Activated CD8-positive, alpha-beta memory T cell treated with anti-CD3 and anti-CD28 coated beads, Interleukin-2, amount 50 U/mL, for 24 hours (primary cell): ENCODE measurements around the gene CCDC183.
"Not testable (repeated sequence)": the region's sequence is repeated elsewhere in the genome, so short reads cannot be mapped to it uniquely, and the experiment has no call there.

Experiments used
- DNase-seq: peaks from one replicate; pipeline ENCODE4 v3.0.0-alpha.2; 2020; ENCODE audit errors: extremely low read depth

Gene CCDC183

GRCh38 chr9:136799854-136800657, 3.9 kb downstream of the CCDC183 start:
- peak; percentile 66 for DNase-seq

GRCh38 chr9:136802321-136802720, 6.2 kb downstream of the CCDC183 start:
- no peak for DNase-seq

DNA sequence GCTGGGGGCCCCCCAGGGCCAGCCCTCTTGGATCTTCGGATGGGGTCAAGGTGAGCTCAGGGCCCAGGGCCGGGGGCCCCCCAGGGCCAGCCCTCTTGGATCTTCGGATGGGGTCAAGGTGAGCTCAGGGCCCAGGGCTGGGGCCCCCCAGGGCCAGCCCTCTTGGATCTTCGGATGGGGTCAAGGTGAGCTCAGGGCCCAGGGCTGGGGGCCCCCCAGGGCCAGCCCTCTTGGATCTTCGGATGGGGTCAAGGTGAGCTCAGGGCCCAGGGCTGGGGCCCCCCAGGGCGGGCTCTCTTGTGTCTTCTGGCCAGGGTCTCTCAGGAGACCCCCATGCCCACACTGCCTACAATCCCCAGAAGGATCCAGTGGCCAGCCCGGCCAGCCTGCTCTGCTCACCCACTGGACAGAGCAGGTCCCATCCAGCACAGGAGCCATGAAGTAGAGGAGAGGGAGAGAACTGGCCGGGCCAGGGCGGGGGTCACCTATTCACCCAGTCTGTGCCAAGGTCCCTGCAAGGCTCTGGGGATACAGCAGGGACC, 6.9 kb downstream of the CCDC183 start:
- not testable (repeated sequence) for DNase-seq

DNA sequence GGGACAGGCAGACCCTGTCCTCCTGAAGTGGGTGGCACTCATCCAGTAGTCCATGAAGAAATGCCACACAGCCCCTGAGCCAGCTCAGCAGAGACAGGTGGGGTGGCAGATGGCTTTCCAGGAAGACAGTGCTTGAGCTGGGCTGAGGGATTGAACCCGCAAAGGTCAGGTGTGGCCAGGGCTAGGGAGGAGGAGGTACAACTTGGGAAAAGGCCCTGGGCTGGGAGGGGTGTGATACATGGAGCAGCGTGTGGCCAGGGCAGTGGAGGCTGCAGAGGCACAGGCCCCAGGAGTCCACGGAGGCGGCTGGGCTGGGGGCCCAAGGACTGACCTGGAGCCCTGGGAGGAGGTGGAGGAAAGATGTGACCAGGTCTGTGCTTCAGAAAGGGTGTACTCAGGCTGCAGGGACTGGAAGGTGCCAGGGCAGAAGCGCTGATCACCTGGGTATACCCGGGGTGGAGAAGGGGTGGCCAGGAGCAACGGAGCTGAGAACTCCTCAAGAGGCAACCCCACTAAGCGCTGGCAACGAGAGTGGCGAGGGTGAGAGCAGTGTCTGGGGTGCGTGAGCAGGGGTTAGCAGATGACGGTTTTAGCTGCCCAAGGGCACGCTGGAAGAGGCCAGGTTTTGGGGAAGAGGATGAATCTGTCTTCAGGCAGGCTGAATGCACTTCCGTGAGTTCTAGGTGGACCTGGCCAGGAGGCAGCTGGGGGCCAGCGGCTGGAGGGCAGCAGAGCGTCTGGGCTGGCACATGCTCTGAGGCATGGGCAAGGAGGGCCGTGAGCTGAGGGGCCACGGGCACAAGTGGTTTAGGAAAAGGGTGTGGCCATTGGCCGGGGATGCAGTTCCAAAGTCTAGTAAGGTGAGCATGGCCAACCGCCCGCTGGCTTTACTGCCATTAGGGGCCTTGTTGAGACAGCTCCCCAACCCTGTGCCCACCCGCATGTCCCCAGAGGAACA, 7.7 kb downstream of the CCDC183 start:
- no peak for DNase-seq

DNA sequence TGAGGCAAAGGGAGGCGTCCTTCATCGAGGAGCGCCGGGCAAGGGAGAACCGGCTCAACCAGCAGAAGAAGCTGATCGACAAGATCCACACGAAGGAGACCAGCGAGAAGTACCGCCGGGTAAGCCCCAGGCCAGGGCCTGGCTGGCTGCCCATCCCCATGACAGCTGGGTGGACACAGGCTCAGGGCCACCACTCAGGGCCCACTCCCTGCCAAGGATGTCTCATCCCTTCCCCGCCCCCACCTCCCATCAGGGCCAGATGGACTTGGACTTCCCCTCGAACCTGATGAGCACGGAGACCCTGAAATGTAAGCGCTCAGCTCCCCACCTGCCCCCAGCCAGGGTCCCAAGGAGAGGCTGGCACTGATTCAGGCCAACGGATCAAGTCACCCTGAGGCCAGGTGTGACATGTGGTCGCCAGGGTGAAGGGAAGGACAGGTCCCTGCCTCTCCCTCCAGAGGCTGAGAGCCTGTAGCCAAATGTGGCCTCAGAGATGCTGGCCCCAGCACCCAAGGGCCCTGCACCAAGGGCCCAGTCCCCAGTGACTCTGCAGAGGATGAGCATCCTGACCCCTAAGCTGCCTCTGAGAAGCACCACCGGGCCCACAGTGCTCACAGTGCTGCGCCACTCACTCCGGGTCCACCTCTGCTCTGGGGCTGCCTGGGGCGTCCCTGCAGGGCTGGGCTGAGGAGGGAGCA, 8.5 kb downstream of the CCDC183 start:
- no peak for DNase-seq

DNA sequence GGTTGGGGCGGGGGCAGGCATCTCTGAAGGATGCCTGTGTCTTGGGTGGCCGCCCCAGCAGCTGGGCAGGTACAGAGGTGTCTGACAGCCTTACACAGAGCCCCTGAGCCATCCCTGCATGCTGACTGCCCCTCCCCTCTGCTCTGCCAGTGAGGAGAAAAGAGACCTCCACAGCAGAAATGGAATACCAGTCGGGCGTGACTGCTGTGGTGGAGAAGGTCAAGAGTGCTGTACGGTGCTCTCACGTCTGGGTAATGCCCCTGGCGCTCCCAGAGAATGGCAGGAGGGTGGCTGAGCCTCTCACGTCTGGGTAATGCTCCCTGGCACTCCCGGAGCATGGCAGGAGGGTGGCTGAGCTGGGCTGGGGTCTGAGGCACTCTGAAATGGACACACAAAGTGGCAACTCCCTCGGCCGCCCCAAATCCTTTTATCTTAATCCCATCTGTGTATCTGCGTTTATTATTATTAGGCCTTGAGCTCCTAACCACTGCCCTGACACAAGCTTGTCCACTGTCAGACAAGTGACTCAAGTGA, 9.1 kb downstream of the CCDC183 start:
- DNase-seq: no peak

DNA sequence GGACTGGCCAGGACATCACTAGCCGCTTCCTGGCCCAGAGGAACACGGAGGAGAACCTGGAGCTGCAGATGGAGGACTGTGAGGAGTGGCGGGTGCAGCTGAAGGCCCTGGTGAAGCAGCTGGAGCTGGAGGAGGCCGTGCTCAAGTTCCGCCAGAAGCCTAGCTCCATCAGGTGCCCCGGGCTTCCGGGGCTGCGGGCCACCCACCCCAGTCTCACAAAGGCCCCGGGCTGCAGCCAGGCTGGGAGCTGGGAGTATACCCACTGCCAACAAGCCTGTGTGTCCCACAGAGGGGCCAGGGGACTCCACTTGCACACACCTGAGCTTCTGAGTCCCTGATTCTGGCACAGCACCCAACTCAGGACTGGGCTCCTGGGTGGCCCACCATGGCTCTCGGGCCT, 9.9 kb downstream of the CCDC183 start:
- DNase-seq: no peak

DNA sequence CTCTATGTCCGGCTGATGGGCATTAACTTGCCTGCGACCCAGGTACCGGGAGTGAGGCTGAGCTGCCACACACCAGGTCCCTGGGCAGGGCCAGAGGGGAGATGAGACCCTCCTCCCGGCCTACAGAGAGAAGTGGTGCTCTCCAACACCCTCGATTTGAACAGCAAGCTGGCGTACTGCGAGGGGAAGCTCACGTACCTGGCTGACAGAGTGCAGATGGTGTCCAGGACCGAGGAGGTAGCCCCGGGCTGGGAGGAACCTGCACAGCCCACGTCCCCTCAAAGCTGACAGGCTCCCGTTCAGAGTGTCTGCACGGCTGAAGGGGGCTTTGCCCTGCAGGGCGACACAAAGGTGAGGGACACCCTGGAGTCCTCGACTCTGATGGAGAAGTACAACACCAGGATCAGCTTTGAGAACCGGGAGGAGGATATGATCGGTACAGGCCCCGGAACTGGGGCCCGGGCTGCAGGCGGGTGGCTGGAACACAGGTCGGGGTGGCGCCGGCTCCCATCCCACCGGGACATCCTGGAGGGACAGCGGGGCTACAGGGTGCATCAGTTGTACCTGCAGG, 10.6 kb downstream of the CCDC183 start:
- DNase-seq: no peak

DNA sequence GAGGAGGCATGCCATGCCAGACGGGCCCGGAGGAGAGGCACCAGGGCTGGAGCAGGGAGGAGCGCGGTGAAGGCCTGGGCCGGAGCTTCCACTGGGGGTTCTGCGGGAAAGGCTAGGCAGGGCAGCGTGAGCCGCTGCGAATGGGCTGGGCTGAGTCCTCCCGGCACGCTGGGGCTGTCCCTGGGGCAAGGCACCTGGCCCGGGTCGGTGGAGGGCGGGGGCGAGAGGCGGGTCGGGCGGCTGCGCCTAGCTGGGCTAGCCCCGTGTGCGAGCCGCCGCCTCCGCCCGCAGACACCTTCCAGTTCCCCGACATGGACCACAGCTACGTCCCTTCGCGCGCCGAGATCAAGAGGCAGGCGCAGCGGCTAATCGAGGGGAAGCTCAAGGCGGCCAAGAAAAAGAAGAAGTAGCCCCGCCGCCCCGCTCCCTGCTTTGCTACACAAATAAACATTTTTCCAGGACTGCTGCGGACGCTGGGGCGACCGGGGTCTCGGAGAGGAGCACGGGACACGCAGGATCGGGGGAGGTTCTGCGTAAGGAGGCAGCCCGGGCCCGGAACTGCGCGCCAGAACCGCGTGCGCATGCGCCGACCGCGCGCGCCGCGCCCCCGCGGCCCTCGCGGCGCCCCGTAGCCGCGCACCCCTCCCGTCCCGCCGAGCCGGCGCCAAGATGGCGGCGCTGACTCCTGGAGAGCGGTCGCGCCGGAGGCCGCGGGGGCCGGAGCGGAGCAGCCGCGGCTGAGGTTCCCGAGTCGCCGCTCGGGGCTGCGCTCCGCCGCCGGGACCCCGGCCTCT, 11.3 kb downstream of the CCDC183 start, which contains the start of gene RABL6:
Gene RABL6 (plus strand): TSS at position 668 of the 794 bp plus-strand sequence. CDS start 249 bp downstream, outside the sequence.
- DNase-seq: no peak

DNA sequence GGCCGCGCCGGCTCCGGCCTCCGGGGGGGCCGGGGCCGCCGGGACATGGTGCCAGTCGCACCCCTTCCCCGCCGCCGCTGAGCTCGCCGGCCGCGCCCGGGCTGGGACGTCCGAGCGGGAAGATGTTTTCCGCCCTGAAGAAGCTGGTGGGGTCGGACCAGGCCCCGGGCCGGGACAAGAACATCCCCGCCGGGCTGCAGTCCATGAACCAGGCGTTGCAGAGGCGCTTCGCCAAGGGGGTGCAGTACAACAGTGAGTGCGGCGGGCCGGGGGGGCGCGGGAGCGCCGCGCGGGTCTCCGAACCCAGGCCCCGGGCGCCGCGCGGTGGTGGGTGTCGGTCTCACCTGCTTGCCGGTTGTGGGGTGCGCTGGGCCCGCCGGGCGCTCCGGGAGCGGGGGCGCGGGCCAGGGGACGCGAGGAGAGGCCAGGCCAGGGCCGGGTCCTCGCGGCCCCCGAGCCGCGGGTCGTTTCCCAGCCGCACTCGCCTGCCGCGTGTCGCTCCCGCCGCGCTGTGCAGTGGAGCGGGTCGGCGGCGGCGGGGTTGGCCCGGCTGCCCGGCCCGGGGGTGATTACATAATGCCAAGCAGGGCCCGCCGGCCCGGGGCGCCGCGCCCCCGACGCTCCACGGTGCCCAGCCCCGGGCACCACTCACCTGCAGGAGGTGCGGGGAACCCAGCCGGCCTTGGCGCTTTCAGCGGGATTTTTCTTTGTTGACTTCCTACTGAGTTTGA, 12.1 kb downstream of the CCDC183 start:
- no peak for DNase-seq

- DNase-seq: no peak
Observed at GRCh38 chr9:136808806-136809158, 12.6 kb downstream of the CCDC183 start.

DNA sequence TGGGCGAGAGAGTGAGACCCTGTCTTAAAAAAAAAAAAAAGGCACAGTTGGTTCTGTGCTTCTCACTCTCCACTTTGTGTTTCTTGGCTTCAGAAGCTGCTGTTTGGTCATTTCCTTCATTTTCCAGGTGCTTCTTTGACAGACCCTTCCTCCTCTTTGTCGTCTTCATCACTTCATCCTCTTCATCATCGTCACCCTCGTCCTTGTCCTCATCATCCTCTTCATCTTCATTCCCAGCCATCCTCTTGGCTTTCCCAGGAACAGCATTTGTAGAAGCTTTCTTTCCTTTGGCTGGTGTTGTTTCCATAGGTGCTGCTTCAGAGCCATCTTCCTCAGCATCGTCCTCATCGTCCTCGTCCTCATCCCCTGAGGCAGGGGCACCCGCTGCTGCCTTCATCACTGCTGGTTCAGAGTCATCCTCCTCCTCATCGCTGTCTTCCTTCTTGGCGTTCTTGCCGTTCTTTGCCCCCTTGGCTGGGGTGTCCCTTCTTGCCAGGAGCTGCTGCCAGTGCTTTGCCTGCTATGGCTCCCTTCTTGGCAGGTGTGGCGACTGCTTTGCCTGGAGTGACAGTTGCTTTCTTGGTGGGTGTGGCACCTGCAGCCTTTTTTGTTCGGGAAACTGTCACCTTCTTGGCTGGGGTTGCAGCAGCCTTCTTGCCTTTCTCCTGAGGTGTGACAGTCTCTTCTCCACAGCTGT, 18.7 kb downstream of the CCDC183 start:
- no peak for DNase-seq

GRCh38 chr9:136815422-136815782, 19.3 kb downstream of the CCDC183 start:
- DNase-seq: no peak

DNA sequence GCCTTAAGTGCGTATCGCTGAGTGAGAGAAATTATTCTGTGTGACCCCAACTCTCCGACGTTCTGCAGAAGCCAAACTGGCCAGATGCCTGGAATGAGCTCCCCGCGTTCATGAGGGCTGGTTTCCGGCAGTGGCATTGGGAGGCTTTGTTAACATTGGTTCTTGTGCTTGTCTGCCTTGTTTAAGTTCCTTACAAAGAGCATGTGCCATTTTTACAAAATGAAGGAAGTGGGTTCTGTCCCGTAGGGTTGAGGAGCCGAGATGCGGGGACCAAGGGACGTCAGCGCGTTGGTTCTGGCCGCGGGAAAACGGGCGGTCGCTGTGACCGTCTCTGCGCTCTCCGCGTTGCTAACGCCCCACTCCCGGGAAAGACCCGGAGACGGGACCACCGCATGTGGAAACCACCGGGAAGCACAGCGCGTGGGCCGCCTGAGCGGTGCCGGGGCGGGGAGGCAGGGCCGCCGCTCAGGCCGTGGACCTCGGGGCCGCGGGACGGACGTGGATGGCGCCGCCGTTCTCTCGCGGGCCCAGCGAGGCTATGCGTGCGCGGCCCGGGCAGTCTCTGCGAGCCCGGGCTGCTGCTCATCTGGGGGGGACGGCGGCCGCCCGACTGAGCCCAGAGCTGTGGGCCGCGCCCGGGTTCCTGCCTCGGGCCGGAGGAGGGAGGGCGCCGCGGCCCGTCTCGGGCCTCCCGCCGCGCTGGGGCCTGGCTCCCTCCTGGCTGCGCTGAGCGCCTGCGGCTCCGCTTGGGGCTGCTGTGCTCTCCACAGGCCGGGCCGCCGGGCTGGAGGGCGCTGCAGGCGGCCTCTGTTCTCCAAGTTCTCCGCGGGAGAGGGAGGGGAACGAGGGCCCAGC, 25.1 kb downstream of the CCDC183 start:
- DNase-seq: no peak

- no peak for DNase-seq
Observed at GRCh38 chr9:136821826-136822544, 25.8 kb downstream of the CCDC183 start.

DNA sequence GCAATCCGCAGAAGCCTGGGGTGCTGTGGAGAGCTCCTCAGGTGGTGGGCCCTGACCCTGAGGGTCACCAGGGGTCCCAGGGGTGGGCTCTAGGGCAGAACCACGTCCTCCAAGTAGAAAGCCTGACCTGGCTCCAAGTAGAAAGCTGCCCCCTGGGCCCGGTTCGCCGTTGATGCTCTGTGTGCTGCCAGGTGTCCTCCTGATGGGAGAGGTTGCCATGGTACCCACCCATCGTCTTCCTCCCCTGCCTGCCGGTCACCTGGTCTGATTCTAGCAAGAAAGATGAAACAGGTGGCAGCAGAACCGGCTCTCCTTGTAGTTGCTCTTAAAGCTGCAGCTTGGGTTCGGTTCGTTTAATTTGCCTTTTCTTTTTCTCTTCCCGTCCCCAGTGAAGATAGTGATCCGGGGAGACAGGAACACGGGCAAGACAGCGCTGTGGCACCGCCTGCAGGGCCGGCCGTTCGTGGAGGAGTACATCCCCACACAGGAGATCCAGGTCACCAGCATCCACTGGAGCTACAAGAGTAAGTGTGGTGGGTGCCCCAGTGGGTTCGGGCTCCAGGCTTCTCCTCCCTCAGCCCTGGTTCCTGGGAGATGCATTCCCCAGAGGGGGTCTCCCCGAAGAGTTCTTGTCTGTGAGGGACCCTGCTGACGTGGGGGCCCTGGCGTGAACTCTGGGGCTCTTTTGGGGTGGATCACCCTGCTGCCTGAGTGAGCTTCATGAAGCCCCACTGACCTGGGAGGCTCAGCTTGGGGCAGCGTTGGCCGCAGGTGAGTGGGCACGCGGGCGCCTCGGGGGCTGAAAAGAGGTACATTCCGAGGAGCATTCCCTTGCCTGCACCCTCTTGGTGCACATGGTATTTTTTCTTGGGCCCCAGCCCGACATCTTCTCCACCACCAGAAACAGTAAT, 27.3 kb downstream of the CCDC183 start:
- DNase-seq: no peak
